HepG2 (cell line): ENCODE results near the gene TEX9.

Source experiments
- FOXM1 ChIP-seq: sonication (generic); formaldehyde crosslinking; IDR thresholded peaks from 2 replicates; pipeline ENCODE4 v1.5.0; 2020; ENCODE audit warnings: missing genetic modification reagents
- MAFF ChIP-seq: IDR thresholded peaks from 2 replicates; pipeline ENCODE4 v1.6.1; 2011; ENCODE audit warnings: low read depth, low read length, improper control_type of control experiment
- MIER3 ChIP-seq: IDR thresholded peaks from 2 replicates; pipeline ENCODE4 v1.6.1; 2016; ENCODE audit warnings: missing compliant biosample characterization, borderline replicate concordance
- NCOA1 ChIP-seq: sonication (generic); formaldehyde crosslinking; IDR thresholded peaks from 2 replicates; pipeline ENCODE4 v1.9.0; 2021; ENCODE audit warnings: missing genetic modification reagents
- RAD21 ChIP-seq: fragments of 450-650 bp; formaldehyde crosslinking; IDR thresholded peaks from 2 replicates; pipeline ENCODE4 v1.5.0; 2020; ENCODE audit warnings: mild to moderate bottlenecking
- SAP130 ChIP-seq: IDR thresholded peaks from 2 replicates; pipeline ENCODE4 v1.6.1; 2016; ENCODE audit warnings: low read depth
- YY1 ChIP-seq: IDR thresholded peaks from 2 replicates; pipeline ENCODE4 v1.6.1; 2011; ENCODE audit warnings: low read length, low read depth, moderate library complexity, mild to moderate bottlenecking; ENCODE audit not compliant: insufficient read depth, insufficient replicate concordance
- ZMAT3 ChIP-seq: sonication (generic); formaldehyde crosslinking; conservative IDR thresholded peaks from 2 replicates; pipeline ENCODE4 v1.7.0; 2021; ENCODE audit warnings: missing genetic modification reagents
- ZNF660 ChIP-seq: sonication (generic); formaldehyde crosslinking; IDR thresholded peaks from 2 replicates; pipeline ENCODE4 v1.5.1; 2020; ENCODE audit warnings: mild to moderate bottlenecking, low read depth, missing genetic modification reagents, borderline replicate concordance
- ZZZ3 ChIP-seq: sonication (generic); formaldehyde crosslinking; IDR thresholded peaks from 2 replicates; pipeline ENCODE4 v1.4.0; 2020; ENCODE audit warnings: missing genetic modification reagents, mild to moderate bottlenecking, borderline replicate concordance
- TF ChIP-seq, protein P1 (sequence below): sonication (generic); formaldehyde crosslinking; IDR thresholded peaks from 2 replicates; pipeline ENCODE4 v1.5.1; 2020; ENCODE audit warnings: mild to moderate bottlenecking, missing genetic modification reagents, moderate library complexity
- TF ChIP-seq, protein P2 (sequence below): sonication (generic); formaldehyde crosslinking; IDR thresholded peaks from 2 replicates; pipeline ENCODE4 v1.4.0; 2020; ENCODE audit warnings: missing genetic modification reagents, borderline replicate concordance
- TF ChIP-seq, protein P3 (sequence below): sonication (generic); formaldehyde crosslinking; IDR thresholded peaks from 2 replicates; pipeline ENCODE4 v1.8.1; 2022; ENCODE audit warnings: low read depth, mild to moderate bottlenecking, missing genetic modification reagents
- TF ChIP-seq, protein P4 (sequence below): sonication (generic); formaldehyde crosslinking; IDR thresholded peaks from 2 replicates; pipeline ENCODE4 v1.5.0; 2020; ENCODE audit warnings: mild to moderate bottlenecking, missing genetic modification reagents, moderate library complexity

DNA sequence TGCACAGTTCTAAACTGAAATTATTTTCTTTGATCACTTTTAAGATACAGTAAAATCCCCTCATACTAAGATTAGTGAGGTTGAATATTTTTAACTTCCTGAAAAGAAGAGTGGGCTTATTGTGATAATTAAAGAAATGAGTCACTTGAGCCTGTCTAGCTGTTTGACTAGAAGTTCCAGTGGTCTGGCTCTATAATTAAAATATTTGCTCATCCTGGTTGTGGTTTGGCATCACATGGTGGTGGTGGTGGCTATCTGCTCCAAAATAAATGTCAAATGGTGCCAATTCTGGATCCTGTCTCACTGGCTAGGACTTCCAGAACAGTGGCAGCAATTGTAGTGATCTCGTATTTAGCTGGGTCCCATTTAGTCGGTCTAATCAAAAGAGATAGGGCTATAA lies 8.6 kb upstream of the TEX9 start:
- no peak for TF ChIP-seq SAP130 (CRISPR knock-in tag)
- no peak for TF ChIP-seq ZNF660 (CRISPR knock-in tag)
- TF ChIP-seq YY1, result no peak
- TF ChIP-seq RAD21 (CRISPR knock-in tag), result no peak
- TF ChIP-seq, protein P1, sequence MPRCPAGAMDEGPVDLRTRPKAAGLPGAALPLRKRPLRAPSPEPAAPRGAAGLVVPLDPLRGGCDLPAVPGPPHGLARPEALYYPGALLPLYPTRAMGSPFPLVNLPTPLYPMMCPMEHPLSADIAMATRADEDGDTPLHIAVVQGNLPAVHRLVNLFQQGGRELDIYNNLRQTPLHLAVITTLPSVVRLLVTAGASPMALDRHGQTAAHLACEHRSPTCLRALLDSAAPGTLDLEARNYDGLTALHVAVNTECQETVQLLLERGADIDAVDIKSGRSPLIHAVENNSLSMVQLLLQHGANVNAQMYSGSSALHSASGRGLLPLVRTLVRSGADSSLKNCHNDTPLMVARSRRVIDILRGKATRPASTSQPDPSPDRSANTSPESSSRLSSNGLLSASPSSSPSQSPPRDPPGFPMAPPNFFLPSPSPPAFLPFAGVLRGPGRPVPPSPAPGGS (CRISPR knock-in tag), result no peak
- no peak for TF ChIP-seq NCOA1 (CRISPR knock-in tag)
- no peak for TF ChIP-seq MIER3
- TF ChIP-seq, protein P2, sequence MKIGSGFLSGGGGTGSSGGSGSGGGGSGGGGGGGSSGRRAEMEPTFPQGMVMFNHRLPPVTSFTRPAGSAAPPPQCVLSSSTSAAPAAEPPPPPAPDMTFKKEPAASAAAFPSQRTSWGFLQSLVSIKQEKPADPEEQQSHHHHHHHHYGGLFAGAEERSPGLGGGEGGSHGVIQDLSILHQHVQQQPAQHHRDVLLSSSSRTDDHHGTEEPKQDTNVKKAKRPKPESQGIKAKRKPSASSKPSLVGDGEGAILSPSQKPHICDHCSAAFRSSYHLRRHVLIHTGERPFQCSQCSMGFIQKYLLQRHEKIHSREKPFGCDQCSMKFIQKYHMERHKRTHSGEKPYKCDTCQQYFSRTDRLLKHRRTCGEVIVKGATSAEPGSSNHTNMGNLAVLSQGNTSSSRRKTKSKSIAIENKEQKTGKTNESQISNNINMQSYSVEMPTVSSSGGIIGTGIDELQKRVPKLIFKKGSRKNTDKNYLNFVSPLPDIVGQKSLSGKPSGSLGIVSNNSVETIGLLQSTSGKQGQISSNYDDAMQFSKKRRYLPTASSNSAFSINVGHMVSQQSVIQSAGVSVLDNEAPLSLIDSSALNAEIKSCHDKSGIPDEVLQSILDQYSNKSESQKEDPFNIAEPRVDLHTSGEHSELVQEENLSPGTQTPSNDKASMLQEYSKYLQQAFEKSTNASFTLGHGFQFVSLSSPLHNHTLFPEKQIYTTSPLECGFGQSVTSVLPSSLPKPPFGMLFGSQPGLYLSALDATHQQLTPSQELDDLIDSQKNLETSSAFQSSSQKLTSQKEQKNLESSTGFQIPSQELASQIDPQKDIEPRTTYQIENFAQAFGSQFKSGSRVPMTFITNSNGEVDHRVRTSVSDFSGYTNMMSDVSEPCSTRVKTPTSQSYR (CRISPR knock-in tag), result no peak
- no peak for TF ChIP-seq ZMAT3 (CRISPR knock-in tag)
- no peak for TF ChIP-seq ZZZ3 (CRISPR knock-in tag)
- TF ChIP-seq MAFF, result no peak
- no peak for TF ChIP-seq FOXM1 (CRISPR knock-in tag)
- TF ChIP-seq, protein P3, sequence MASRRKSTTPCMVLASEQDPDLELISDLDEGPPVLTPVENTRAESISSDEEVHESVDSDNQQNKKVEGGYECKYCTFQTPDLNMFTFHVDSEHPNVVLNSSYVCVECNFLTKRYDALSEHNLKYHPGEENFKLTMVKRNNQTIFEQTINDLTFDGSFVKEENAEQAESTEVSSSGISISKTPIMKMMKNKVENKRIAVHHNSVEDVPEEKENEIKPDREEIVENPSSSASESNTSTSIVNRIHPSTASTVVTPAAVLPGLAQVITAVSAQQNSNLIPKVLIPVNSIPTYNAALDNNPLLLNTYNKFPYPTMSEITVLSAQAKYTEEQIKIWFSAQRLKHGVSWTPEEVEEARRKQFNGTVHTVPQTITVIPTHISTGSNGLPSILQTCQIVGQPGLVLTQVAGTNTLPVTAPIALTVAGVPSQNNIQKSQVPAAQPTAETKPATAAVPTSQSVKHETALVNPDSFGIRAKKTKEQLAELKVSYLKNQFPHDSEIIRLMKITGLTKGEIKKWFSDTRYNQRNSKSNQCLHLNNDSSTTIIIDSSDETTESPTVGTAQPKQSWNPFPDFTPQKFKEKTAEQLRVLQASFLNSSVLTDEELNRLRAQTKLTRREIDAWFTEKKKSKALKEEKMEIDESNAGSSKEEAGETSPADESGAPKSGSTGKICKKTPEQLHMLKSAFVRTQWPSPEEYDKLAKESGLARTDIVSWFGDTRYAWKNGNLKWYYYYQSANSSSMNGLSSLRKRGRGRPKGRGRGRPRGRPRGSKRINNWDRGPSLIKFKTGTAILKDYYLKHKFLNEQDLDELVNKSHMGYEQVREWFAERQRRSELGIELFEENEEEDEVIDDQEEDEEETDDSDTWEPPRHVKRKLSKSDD, result no peak
- TF ChIP-seq, protein P4, sequence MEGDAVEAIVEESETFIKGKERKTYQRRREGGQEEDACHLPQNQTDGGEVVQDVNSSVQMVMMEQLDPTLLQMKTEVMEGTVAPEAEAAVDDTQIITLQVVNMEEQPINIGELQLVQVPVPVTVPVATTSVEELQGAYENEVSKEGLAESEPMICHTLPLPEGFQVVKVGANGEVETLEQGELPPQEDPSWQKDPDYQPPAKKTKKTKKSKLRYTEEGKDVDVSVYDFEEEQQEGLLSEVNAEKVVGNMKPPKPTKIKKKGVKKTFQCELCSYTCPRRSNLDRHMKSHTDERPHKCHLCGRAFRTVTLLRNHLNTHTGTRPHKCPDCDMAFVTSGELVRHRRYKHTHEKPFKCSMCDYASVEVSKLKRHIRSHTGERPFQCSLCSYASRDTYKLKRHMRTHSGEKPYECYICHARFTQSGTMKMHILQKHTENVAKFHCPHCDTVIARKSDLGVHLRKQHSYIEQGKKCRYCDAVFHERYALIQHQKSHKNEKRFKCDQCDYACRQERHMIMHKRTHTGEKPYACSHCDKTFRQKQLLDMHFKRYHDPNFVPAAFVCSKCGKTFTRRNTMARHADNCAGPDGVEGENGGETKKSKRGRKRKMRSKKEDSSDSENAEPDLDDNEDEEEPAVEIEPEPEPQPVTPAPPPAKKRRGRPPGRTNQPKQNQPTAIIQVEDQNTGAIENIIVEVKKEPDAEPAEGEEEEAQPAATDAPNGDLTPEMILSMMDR (CRISPR knock-in tag), result no peak
